ENCODE measurements around the gene EXO5.
A peak's percentile ranks its signal among the peaks of the same experiment; 100 is the strongest.

Gene EXO5

GRCh38 chr1:40532844-40533424, 24.4 kb downstream of the EXO5 start:
- TF ChIP-seq CTCF (IDR thresholded peaks at IDR 0.05) = peak; percentile 67

GRCh38 chr1:40534589-40534988, 26.0 kb downstream of the EXO5 start:
- TF ChIP-seq CTCF (IDR thresholded peaks at IDR 0.05) = no peak

- TF ChIP-seq CTCF (IDR thresholded peaks at IDR 0.05) = no peak
Measured at GRCh38 chr1:40535732-40536131, 27.2 kb downstream of the EXO5 start.

GRCh38 chr1:40539338-40539737, 30.8 kb downstream of the EXO5 start:
- TF ChIP-seq CTCF (IDR thresholded peaks at IDR 0.05) = no peak

- TF ChIP-seq CTCF (IDR thresholded peaks at IDR 0.05) = no peak
Measured at GRCh38 chr1:40546957-40547356, 38.4 kb downstream of the EXO5 start.

- no peak for TF ChIP-seq CTCF (IDR thresholded peaks at IDR 0.05)
Measured at GRCh38 chr1:40553017-40553416, 44.5 kb downstream of the EXO5 start.

- TF ChIP-seq CTCF (IDR thresholded peaks at IDR 0.05) = no peak
Measured at GRCh38 chr1:40556121-40556520, 47.6 kb downstream of the EXO5 start.

- TF ChIP-seq CTCF (IDR thresholded peaks at IDR 0.05) = no peak
Measured at GRCh38 chr1:40562185-40562584, 53.6 kb downstream of the EXO5 start.

Data from LNCAP (cell line).